Measurements from ENCODE around the gene MBD5. TPM values are rescaled to one million over a fixed set of nuclear protein-coding genes. Genes with fewer than 3 reads are reported as not detected.

The MBD5 gene
- total RNA-seq, 2 donors from 2014 or later: 20.8 to 33.5 TPM

DNA sequence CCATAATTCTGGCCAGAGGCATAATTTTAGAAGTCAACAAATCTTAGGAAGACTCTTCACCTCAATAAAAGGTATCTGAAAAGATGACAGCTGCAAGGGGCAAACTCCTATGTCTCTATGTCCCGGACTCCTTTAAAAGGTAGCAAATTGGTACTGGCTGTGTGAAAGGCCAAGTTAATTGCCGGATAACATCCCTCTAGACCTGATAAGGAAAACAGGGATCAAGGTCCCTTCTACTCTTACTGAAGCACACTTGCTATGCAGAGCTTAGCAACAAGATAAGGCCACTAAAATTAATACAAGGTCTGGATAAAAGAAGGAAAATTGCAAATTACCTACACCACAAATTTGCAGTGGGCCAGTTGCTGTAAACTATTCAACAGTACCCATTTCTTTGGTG lies 482.6 kb downstream of the MBD5 start:
- ATAC-seq (no peak), DNase-seq (no peak)
- 33 to 44% methylated on average over 2 of the region's 2 CpGs for WGBS, 2 donors
- Histone ChIP-seq H3K36me3 (replicated peaks in 1 of 2; ENCODE audit: insufficient read depth in 1 of 2, low read depth in 2 of 2) (no peaks in the 10 kb centered on the region), H3K4me3 (no peak overlapping the region), H3K27me3 (no peaks in the 10 kb centered on the region), H3K4me1 (no peaks in the 10 kb centered on the region), H3K9me3 (no peaks in the 10 kb centered on the region), H3K27ac (no peak overlapping the region)
- TF ChIP-seq, protein P1, sequence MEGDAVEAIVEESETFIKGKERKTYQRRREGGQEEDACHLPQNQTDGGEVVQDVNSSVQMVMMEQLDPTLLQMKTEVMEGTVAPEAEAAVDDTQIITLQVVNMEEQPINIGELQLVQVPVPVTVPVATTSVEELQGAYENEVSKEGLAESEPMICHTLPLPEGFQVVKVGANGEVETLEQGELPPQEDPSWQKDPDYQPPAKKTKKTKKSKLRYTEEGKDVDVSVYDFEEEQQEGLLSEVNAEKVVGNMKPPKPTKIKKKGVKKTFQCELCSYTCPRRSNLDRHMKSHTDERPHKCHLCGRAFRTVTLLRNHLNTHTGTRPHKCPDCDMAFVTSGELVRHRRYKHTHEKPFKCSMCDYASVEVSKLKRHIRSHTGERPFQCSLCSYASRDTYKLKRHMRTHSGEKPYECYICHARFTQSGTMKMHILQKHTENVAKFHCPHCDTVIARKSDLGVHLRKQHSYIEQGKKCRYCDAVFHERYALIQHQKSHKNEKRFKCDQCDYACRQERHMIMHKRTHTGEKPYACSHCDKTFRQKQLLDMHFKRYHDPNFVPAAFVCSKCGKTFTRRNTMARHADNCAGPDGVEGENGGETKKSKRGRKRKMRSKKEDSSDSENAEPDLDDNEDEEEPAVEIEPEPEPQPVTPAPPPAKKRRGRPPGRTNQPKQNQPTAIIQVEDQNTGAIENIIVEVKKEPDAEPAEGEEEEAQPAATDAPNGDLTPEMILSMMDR (IDR thresholded peaks at IDR 0.05): no peak
- TF ChIP-seq POLR2A (IDR thresholded peaks at IDR 0.05): no peak
- intact Hi-C loops (cut with DNase I): no loop called here

DNA sequence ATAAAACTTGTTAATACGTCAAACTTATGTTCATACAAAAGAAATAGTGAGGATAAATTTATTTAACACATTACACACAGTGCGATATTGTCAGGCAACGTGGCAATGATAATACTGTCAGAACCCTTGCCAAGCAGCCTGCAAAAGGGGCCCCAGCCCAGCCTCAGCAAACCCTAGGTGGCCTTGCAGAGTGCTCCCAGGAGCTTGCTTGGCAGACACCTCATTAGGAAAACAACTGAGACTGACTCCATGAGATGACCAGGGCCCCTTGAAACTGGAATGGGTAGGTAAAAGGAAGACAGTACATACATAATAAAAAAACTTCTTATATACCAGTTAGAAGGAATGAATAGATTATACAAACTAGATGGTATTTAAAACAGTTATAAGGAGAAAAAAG lies 487.1 kb downstream of the MBD5 start:
- intact Hi-C loops (cut with DNase I): no loop called here
- peaks cover 10% of the 10 kb centered on the region for H3K4me1 ChIP-seq
- ATAC-seq (no peak), DNase-seq (no peak)
- H3K36me3 ChIP-seq (replicated peaks in 1 of 2; ENCODE audit: insufficient read depth in 1 of 2, low read depth in 2 of 2): no peaks in the 10 kb centered on the region
- no peaks in the 10 kb centered on the region for H3K9me3 ChIP-seq
- H3K4me3 ChIP-seq: no peak overlapping the region
- no peak for TF ChIP-seq POLR2A (IDR thresholded peaks at IDR 0.05)
- TF ChIP-seq, protein P1 (IDR thresholded peaks at IDR 0.05): no peak
- H3K27me3 ChIP-seq: no peaks in the 10 kb centered on the region
- no peak overlapping the region for H3K27ac ChIP-seq
- 42% methylated on average over 3 of the region's 3 CpGs for WGBS, 2 donors

DNA sequence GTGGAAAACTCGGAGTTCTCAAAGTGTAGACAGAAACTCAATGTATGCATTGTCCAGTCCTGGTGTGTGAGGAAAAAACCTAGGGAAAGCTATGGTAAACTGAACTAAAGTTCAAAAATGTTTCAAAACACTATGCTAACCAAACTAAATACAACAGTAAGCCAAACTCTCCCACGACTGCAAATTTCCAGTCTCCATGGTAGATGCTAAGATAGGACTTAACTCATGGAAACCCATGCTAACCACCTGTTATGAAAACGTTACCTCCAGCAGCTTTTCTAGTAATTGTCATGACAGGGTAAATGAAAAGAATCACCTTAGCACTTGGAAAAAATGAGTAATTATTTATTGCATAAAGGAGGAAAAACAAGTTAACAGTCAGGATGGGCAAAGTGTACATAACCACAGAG lies 488.0 kb downstream of the MBD5 start:
- WGBS, 2 donors: 56 to 62% methylated on average over 3 of the region's 3 CpGs
- Histone ChIP-seq H3K36me3 (replicated peaks in 1 of 2; ENCODE audit: insufficient read depth in 1 of 2, low read depth in 2 of 2) (no peaks in the 10 kb centered on the region), H3K27me3 (no peaks in the 10 kb centered on the region), H3K4me1 (peaks cover 10% of the 10 kb centered on the region), H3K4me3 (no peak overlapping the region), H3K9me3 (no peaks in the 10 kb centered on the region), H3K27ac (peak overlapping the region in 1 of 4 donors; percentile 25)
- intact Hi-C loops (cut with DNase I): no loop called here
- ATAC-seq (no peak), DNase-seq (no peak)
- no peak for TF ChIP-seq POLR2A (IDR thresholded peaks at IDR 0.05)
- TF ChIP-seq, protein P1 (IDR thresholded peaks at IDR 0.05): no peak

DNA sequence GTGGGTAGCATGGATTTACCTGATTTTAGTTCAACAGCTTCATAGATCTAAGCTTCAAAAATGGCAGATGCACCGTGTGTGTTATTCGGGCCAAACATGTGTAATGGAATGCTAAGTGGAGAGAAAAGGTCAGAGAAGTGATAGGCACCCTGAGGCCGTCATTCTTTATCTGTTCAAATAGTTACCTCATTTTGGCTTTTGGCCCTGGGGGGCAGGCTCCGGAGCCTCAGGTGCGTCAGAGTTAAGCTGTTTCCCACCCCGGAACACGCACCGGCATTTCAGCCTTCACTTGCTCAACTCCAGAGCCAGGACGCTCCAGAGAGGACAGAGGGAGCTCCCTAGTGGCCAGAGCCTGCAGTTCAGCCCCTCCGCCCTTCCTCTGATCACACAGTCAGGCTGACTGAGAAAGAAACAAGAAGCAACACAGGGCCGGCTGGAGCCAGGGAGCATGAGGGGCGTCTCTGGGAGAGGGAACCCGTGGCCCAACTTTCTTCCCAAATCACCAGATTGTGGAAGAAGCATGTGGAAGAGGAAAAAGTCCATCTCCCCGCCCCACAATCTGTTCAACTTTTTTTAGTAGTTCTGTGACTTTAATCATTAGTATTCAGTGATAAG lies 488.5 kb downstream of the MBD5 start:
- H3K27ac ChIP-seq: peak overlapping the region in 1 of 4 donors; percentile 25
- H3K27me3 ChIP-seq: no peaks in the 10 kb centered on the region
- peak overlapping the region in 1 of 2 donors; percentile 2 for H3K4me3 ChIP-seq
- intact Hi-C loops (cut with DNase I): no loop called here
- peaks cover 10% of the 10 kb centered on the region for H3K4me1 ChIP-seq
- no peaks in the 10 kb centered on the region for H3K36me3 ChIP-seq (replicated peaks in 1 of 2; ENCODE audit: insufficient read depth in 1 of 2, low read depth in 2 of 2)
- 4 to 6% methylated on average over 10 to 14 of the region's 14 CpGs for WGBS, 2 donors
- H3K9me3 ChIP-seq: no peaks in the 10 kb centered on the region
- TF ChIP-seq, protein P1 (IDR thresholded peaks at IDR 0.05): peak; percentile 75 to 92 (median 83)
- TF ChIP-seq POLR2A (IDR thresholded peaks at IDR 0.05): no peak
- DNase-seq: peak; percentile 79 to 88 (median 85)
- ATAC-seq: peak; percentile 99

DNA sequence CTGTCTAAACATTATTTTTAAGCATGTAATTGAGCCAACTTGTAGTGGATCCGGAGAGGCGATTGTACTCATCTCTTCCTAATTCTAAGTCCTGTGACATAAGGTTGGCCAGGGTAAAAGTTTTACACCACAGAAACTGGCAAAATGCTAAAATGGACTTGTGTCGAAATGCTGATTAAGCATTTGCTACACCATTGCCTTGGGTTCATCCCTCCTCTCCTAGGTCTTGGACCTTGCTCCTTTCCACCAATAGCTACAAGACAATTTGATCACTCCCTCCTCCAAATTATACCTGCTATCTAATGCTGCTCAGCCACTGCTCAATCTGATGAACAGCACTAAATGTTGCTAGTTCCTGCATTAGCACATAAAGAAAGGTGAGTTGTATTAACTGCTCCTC lies 491.0 kb downstream of the MBD5 start:
- TF ChIP-seq POLR2A (IDR thresholded peaks at IDR 0.05): no peak
- TF ChIP-seq, protein P1 (IDR thresholded peaks at IDR 0.05): no peak
- intact Hi-C loops (cut with DNase I): no loop called here
- H3K4me1 ChIP-seq: peaks cover 10% of the 10 kb centered on the region
- DNase-seq (no peak), ATAC-seq (no peak)
- H3K9me3 ChIP-seq: no peaks in the 10 kb centered on the region
- 89 to 96% methylated on average over 3 of the region's 3 CpGs for WGBS, 2 donors
- no peaks in the 10 kb centered on the region for H3K36me3 ChIP-seq (replicated peaks in 1 of 2; ENCODE audit: insufficient read depth in 1 of 2, low read depth in 2 of 2)
- no peaks in the 10 kb centered on the region for H3K27me3 ChIP-seq
- H3K4me3 ChIP-seq: no peak overlapping the region
- no peak overlapping the region for H3K27ac ChIP-seq
